ENCODE measurements around the gene PKHD1.

GRCh38 chr6:52102405-52102804 is 15.0 kb upstream of the PKHD1 start:
- no peak for TF ChIP-seq POLR2A (IDR thresholded peaks at IDR 0.05)
- no peak for TF ChIP-seq CTCF (IDR thresholded peaks at IDR 0.05)
